Measurements from ENCODE around the gene DDX50. TPM values are rescaled to one million over a fixed set of nuclear protein-coding genes. Genes with fewer than 3 reads are reported as not detected.
"Not testable (repeated sequence)": the region's sequence is repeated elsewhere in the genome, so short reads cannot be mapped to it uniquely, and the experiment has no call there.

The DDX50 gene
- total RNA-seq, 1 experiment from 2014 or later: 33.8 TPM

GRCh38 chr10:68925489-68925888, 24.4 kb downstream of the DDX50 start:
- peaks cover 14% of the 10 kb centered on the region; the same call in 1 of the 2 replicates for H3K36me3 ChIP-seq (ENCODE audit: low read depth)
- H3K4me2 ChIP-seq: no peak overlapping the region
- H3F3A ChIP-seq (ENCODE audit: insufficient read depth, low read depth): no peaks in the 10 kb centered on the region
- H3K9me3 ChIP-seq (ENCODE audit: insufficient read depth, low read depth): no peaks in the 10 kb centered on the region
- no peaks in the 10 kb centered on the region for H3K79me2 ChIP-seq (ENCODE audit: low read depth)
- H3K9me2 ChIP-seq (ENCODE audit: insufficient read depth): no peaks in the 10 kb centered on the region
- no peak for DNase-seq
- intact Hi-C loops (cut with micrococcal nuclease; ENCODE audit: unreplicated experiment): no loop called here
- ChIA-PET POLR2A (ENCODE audit: unreplicated experiment) (no interaction called here), CTCF (no interaction called here)
- no peak overlapping the region for H2AFZ ChIP-seq
- H3K4me1 ChIP-seq (replicated peaks; ENCODE audit: insufficient read depth): no peaks in the 10 kb centered on the region
- BruUV-seq (replicated peaks): no TSS peak
- H3K4me3 ChIP-seq: no peak overlapping the region
- H3K27me3 ChIP-seq (ENCODE audit: insufficient read depth, low read depth): no peaks in the 10 kb centered on the region
- TF ChIP-seq CTCF (conservative IDR thresholded peaks at IDR 0.05) (no peak), EZH2 (IDR thresholded peaks at IDR 0.05; ENCODE audit: low read depth) (no peak)
- no peak overlapping the region for H3K27ac ChIP-seq
- H4K20me1 ChIP-seq (ENCODE audit: insufficient read depth): no peaks in the 10 kb centered on the region; the same call in 1 of the 2 replicates

GRCh38 chr10:68929157-68929556, 28.0 kb downstream of the DDX50 start:
- H3F3A ChIP-seq (ENCODE audit: insufficient read depth, low read depth); H3K27ac ChIP-seq; intact Hi-C loops (cut with micrococcal nuclease; ENCODE audit: unreplicated experiment); H3K4me3 ChIP-seq; H3K36me3 ChIP-seq (ENCODE audit: low read depth); H3K9me3 ChIP-seq (ENCODE audit: insufficient read depth, low read depth); H3K79me2 ChIP-seq (ENCODE audit: low read depth); BruUV-seq (replicated peaks); H3K4me1 ChIP-seq (replicated peaks; ENCODE audit: insufficient read depth); H3K4me2 ChIP-seq; H2AFZ ChIP-seq; H4K20me1 ChIP-seq (ENCODE audit: insufficient read depth); H3K27me3 ChIP-seq (ENCODE audit: insufficient read depth, low read depth); H3K9me2 ChIP-seq (ENCODE audit: insufficient read depth); CTCF ChIA-PET; DNase-seq: not testable (repeated sequence)
- POLR2A ChIA-PET (ENCODE audit: unreplicated experiment): interaction anchor here (0.7 kb wide), 1 partner anchor 178 kb away, joined by 24 read pairs; no protein-coding TSS in a partner anchor

GRCh38 chr10:68929888-68930287, 28.8 kb downstream of the DDX50 start:
- H3K4me1 ChIP-seq (replicated peaks; ENCODE audit: insufficient read depth); H3K27ac ChIP-seq; H3K4me3 ChIP-seq; H3K4me2 ChIP-seq; H3F3A ChIP-seq (ENCODE audit: insufficient read depth, low read depth); BruUV-seq (replicated peaks); H3K9me2 ChIP-seq (ENCODE audit: insufficient read depth); H3K27me3 ChIP-seq (ENCODE audit: insufficient read depth, low read depth); CTCF ChIA-PET; H3K9me3 ChIP-seq (ENCODE audit: insufficient read depth, low read depth); H4K20me1 ChIP-seq (ENCODE audit: insufficient read depth); H3K79me2 ChIP-seq (ENCODE audit: low read depth); H2AFZ ChIP-seq; DNase-seq; H3K36me3 ChIP-seq (ENCODE audit: low read depth); intact Hi-C loops (cut with micrococcal nuclease; ENCODE audit: unreplicated experiment): not testable (repeated sequence)
- POLR2A ChIA-PET (ENCODE audit: unreplicated experiment): interaction anchor here (0.7 kb wide), 1 partner anchor 178 kb away, joined by 24 read pairs; no protein-coding TSS in a partner anchor

- H2AFZ ChIP-seq; H3K9me2 ChIP-seq (ENCODE audit: insufficient read depth); intact Hi-C loops (cut with micrococcal nuclease; ENCODE audit: unreplicated experiment); H3K4me1 ChIP-seq (replicated peaks; ENCODE audit: insufficient read depth); H4K20me1 ChIP-seq (ENCODE audit: insufficient read depth); H3K9me3 ChIP-seq (ENCODE audit: insufficient read depth, low read depth); DNase-seq; POLR2A ChIA-PET (ENCODE audit: unreplicated experiment); H3K36me3 ChIP-seq (ENCODE audit: low read depth); H3K79me2 ChIP-seq (ENCODE audit: low read depth); BruUV-seq (replicated peaks); H3K27ac ChIP-seq; H3K4me2 ChIP-seq; H3F3A ChIP-seq (ENCODE audit: insufficient read depth, low read depth); CTCF ChIA-PET; H3K27me3 ChIP-seq (ENCODE audit: insufficient read depth, low read depth); H3K4me3 ChIP-seq: not testable (repeated sequence)
Observed at GRCh38 chr10:68932860-68933259, 31.7 kb downstream of the DDX50 start.
